HCT116 (cell line): ENCODE data around the gene CRTC1. TPM values are rescaled to one million over a fixed set of nuclear protein-coding genes. Genes with fewer than 3 reads are reported as not detected.

Source experiments
- ATAC-seq: fragments of 200-7000 bp; cut with Tn5 transposase; 2 replicates; pipeline ENCODE4 v1.9.1; 2020; ENCODE audit warnings: mild to moderate bottlenecking, moderate library complexity
- BruUV-seq: library from RNA; stranded (reverse); fragments of 400-500 nt; replicated peaks from 2 replicates; lab custom pipeline; 2021; lab: Mats Ljungman, UMichigan
- CTCF ChIA-PET: fragments of 300-600 bp; sonication (Branson Sonifier 250); formaldehyde crosslinking; loops from one replicate; lab custom pipeline; 2021; ENCODE audit warnings: antibody characterized with exemption; lab: Charles Lee
- POLR2A ChIA-PET: fragments of 300-600, 350-600 bp; sonication (Branson Sonifier 250); formaldehyde crosslinking; loops from one replicate; lab custom pipeline; 2021; ENCODE audit warnings: antibody characterized with exemption; lab: Charles Lee
- RAD21 ChIA-PET, 2 experiments: fragments of 300-600 bp; sonication (Branson Sonifier 250); formaldehyde crosslinking; loops; one replicate each; lab custom pipeline; 2023; ENCODE audit warnings: low total read pairs in 2 of 2; ENCODE audit not compliant: uncharacterized antibody in 2 of 2, unreplicated experiment in 2 of 2, low non-redundant PET in 1 of 2; lab: Charles Lee
- DNase-seq: peaks from one replicate; pipeline ENCODE4 v3.0.0-alpha.2; 2010; ENCODE audit warnings: low read depth, low spot score
- H2AFZ ChIP-seq: fragments of 200-600 bp; shearing (Covaris generic), sonication (generic); 2 replicates; pipeline ENCODE4 v1.6.1; 2017; ENCODE audit warnings: low read depth, mixed run types, mixed read lengths, antibody characterized with exemption, low read length; ENCODE audit not compliant: poor library complexity, severe bottlenecking
- H3K27ac ChIP-seq: 2 replicates; pipeline ENCODE4 v1.5.1; 2012; ENCODE audit warnings: low read depth, low read length
- H3K27me3 ChIP-seq: fragments of 200-600 bp; sonication (generic); 2 replicates; pipeline ENCODE4 v1.6.1; 2016; ENCODE audit warnings: mixed run types, low read length, mixed read lengths; ENCODE audit not compliant: insufficient read depth
- H3K36me3 ChIP-seq, 2 experiments: fragments of 200-500 bp in 1 of 2; fragments of 200-600 bp in 1 of 2; sonication (Bioruptor generic) in 1 of 2; sonication (generic) in 1 of 2; 2 replicates each; pipeline versions ENCODE4 v1.5.1 to v1.6.1; 2014 to 2016; ENCODE audit warnings: low read length in 2 of 2, inconsistent platforms in 1 of 2, mixed read lengths in 1 of 2, mixed run types in 1 of 2; ENCODE audit not compliant: insufficient read depth in 2 of 2, control insufficient read depth in 1 of 2
- H3K4me1 ChIP-seq, 2 experiments: fragments of 200-600 bp in 1 of 2; sonication (generic) in 1 of 2; 2 replicates each; pipeline versions ENCODE4 v1.5.1 to v1.6.1; 2012 to 2017; ENCODE audit warnings: low read length in 2 of 2, inconsistent platforms in 1 of 2, mild to moderate bottlenecking in 1 of 2, mixed read lengths in 1 of 2, mixed run types in 1 of 2, moderate library complexity in 1 of 2; ENCODE audit not compliant: insufficient read depth in 2 of 2, control insufficient read depth in 1 of 2
- H3K4me2 ChIP-seq: fragments of 200-600 bp; sonication (generic); 2 replicates; pipeline ENCODE4 v1.6.1; 2017; ENCODE audit warnings: mixed run types, low read length, mixed read lengths
- H3K4me3 ChIP-seq, 2 experiments: fragments of 200-600 bp in 1 of 2; sonication (generic) in 1 of 2; replicated peaks in 1 of 2; 2 replicates each; pipeline ENCODE4 v1.5.1; 2011 to 2016; ENCODE audit warnings: low read length in 2 of 2, control low read depth in 1 of 2, low read depth in 1 of 2, mild to moderate bottlenecking in 1 of 2, mixed read lengths in 1 of 2, mixed run types in 1 of 2
- H3K79me2 ChIP-seq: fragments of 200-600 bp; sonication (generic); 2 replicates; pipeline ENCODE4 v1.6.1; 2017; ENCODE audit warnings: mild to moderate bottlenecking, mixed run types, low read length, moderate library complexity, mixed read lengths; ENCODE audit not compliant: insufficient read depth
- H3K9ac ChIP-seq: fragments of 200-600 bp; sonication (generic); 2 replicates; pipeline ENCODE4 v1.6.1; 2016; ENCODE audit warnings: low read length, mixed read lengths
- H3K9me2 ChIP-seq: fragments of 200-600 bp; sonication (generic), shearing (Covaris generic); 2 replicates; pipeline ENCODE4 v1.6.1; 2017; ENCODE audit warnings: mixed run types, mild to moderate bottlenecking, moderate library complexity; ENCODE audit not compliant: insufficient read depth
- H3K9me3 ChIP-seq, 2 experiments: fragments of 200-500 bp in 1 of 2; fragments of 200-600 bp in 1 of 2; sonication (Bioruptor generic) in 1 of 2; sonication (generic) in 1 of 2; 2 replicates each; pipeline ENCODE4 v1.6.1; 2014 to 2017; ENCODE audit warnings: low read length in 2 of 2, mixed read lengths in 2 of 2, inconsistent platforms in 1 of 2, low read depth in 1 of 2, mild to moderate bottlenecking in 1 of 2, mixed run types in 1 of 2, moderate library complexity in 1 of 2; ENCODE audit not compliant: control insufficient read depth in 1 of 2, insufficient read depth in 1 of 2
- H4K20me1 ChIP-seq: fragments of 200-600 bp; sonication (generic), shearing (Covaris generic); 2 replicates; pipeline ENCODE4 v1.6.1; 2017; ENCODE audit warnings: mixed run types, mild to moderate bottlenecking, moderate library complexity; ENCODE audit not compliant: insufficient read depth
- ATF3 ChIP-seq: IDR thresholded peaks from 2 replicates; pipeline ENCODE4 v1.6.1; 2012
- ELF1 ChIP-seq: IDR thresholded peaks from 2 replicates; pipeline ENCODE4 v1.6.1; 2012; ENCODE audit warnings: low read depth, borderline replicate concordance
- EZH2 ChIP-seq: fragments of 200-600 bp; sonication (generic); IDR thresholded peaks from 2 replicates; pipeline ENCODE4 v1.6.1; 2017; ENCODE audit warnings: antibody characterized with exemption, mixed run types
- JUND ChIP-seq: IDR thresholded peaks from 2 replicates; pipeline ENCODE4 v1.6.1; 2012
- MAX ChIP-seq: IDR thresholded peaks from 2 replicates; pipeline ENCODE4 v1.6.1; 2012
- POLR2A ChIP-seq: IDR thresholded peaks from 2 replicates; pipeline ENCODE4 v1.7.0; 2011; ENCODE audit warnings: borderline replicate concordance; ENCODE audit not compliant: insufficient read depth, insufficient read length; ENCODE audit errors: extremely low read depth
- POLR2AphosphoS5 ChIP-seq: IDR thresholded peaks from 2 replicates; pipeline ENCODE4 v1.6.1; 2011; ENCODE audit warnings: mild to moderate bottlenecking, low read depth, low read length, moderate library complexity
- REST ChIP-seq: IDR thresholded peaks from 2 replicates; pipeline ENCODE4 v1.6.1; 2012; ENCODE audit warnings: low read depth
- YY1 ChIP-seq: IDR thresholded peaks from 2 replicates; pipeline ENCODE4 v1.6.1; 2011; ENCODE audit warnings: low read length, low read depth, moderate library complexity, mild to moderate bottlenecking; ENCODE audit not compliant: insufficient replicate concordance; ENCODE audit errors: extremely low read depth
- ZFX ChIP-seq: fragments of 450-650 bp; IDR thresholded peaks from 2 replicates; pipeline ENCODE4 v1.6.1; 2017
- intact Hi-C: fragments of 100-400 bp; cut with micrococcal nuclease; formaldehyde crosslinking; loops from 2 replicates; pipeline ENCODE4 v1.10.0; 2022
- total RNA-seq: library from RNA; stranded (reverse); gene quantifications from one replicate; pipeline ENCODE4 v1.2.1, GENCODE V29; 2021; ENCODE audit not compliant: unreplicated experiment

Gene CRTC1
- total RNA-seq, 1 experiment from 2014 or later = 14.9 TPM

GRCh38 chr19:18636969-18637629 is 46.4 kb upstream of the CRTC1 start, which contains the start of gene KLHL26:
Gene KLHL26, plus strand, starts transcription at chr19:18637028. Its CDS starts 27 bp downstream, at chr19:18637055.
- TF ChIP-seq EZH2 (no peak), YY1 (peak; percentile 89), POLR2AphosphoS5 (peak; percentile 70)
- Histone ChIP-seq H3K4me1 (peaks cover 9 to 27% of the 10 kb centered on the region in 2 experiments), H3K9me3 (no peaks in the 10 kb centered on the region), H3K4me2 (peak within 1 kb of the TSS; percentile 99), H3K9me2 (no peaks in the 10 kb centered on the region), H3K4me3 (peak within 1 kb of the TSS; percentile 92 to 98), H3K9ac (peak within 1 kb of the TSS; percentile 98), H3K27ac (peak within 1 kb of the TSS; percentile 82), H3K27me3 (no peaks in the 10 kb centered on the region), H3K36me3 (no peaks in the 10 kb centered on the region), H3K79me2 (peaks cover 36% of the 10 kb centered on the region), H4K20me1 (no peaks in the 10 kb centered on the region), H2AFZ (peak within 1 kb of the TSS; percentile 80)
- ChIA-PET RAD21 (no interaction called here), POLR2A (interaction anchor here (1.1 kb wide), 1 partner anchor 47 kb away, joined by 3 read pairs; no protein-coding TSS in a partner anchor), CTCF (no interaction called here)
- BruUV-seq = no TSS peak
- intact Hi-C loops = loop anchor here (2.0 to 5.0 kb wide), 2 partner anchors 45 to 114 kb away; partner anchors contain the start of gene ELL
- ATAC-seq (no peak), DNase-seq (no peak)

GRCh38 chr19:18637673-18638630 is 45.5 kb upstream of the CRTC1 start:
- no peaks in the 10 kb centered on the region for H3K27me3 ChIP-seq
- H3K9me2 ChIP-seq = no peaks in the 10 kb centered on the region
- intact Hi-C loops = loop anchor here (2.0 to 5.0 kb wide), 2 partner anchors 46 to 115 kb away; partner anchors contain the start of gene ELL
- DNase-seq = peak; percentile 32
- BruUV-seq = TSS peak; percentile 42
- H3K4me2 ChIP-seq = peak overlapping the region; percentile 99
- peaks cover 36% of the 10 kb centered on the region for H3K79me2 ChIP-seq
- CTCF ChIA-PET = no interaction called here
- H2AFZ ChIP-seq = no peak overlapping the region
- H3K9me3 ChIP-seq = no peaks in the 10 kb centered on the region
- H3K9ac ChIP-seq = peak overlapping the region; percentile 98
- peak overlapping the region; percentile 92 to 98 for H3K4me3 ChIP-seq
- ATAC-seq = 0 out of 2 replicates have a peak, but pooled peaks have one; percentile 21
- RAD21 ChIA-PET = interaction anchor here in 1 of 2 experiments (0.6 kb wide), 1 partner anchor 329 kb away, joined by 4 read pairs; no protein-coding TSS in a partner anchor
- POLR2A ChIA-PET = interaction anchor here (1.1 kb wide), 1 partner anchor 48 kb away, joined by 3 read pairs; no protein-coding TSS in a partner anchor
- no peaks in the 10 kb centered on the region for H3K36me3 ChIP-seq
- H3K27ac ChIP-seq = peak overlapping the region; percentile 82
- H3K4me1 ChIP-seq = peaks cover 9 to 27% of the 10 kb centered on the region in 2 experiments
- no peaks in the 10 kb centered on the region for H4K20me1 ChIP-seq
- no peak for TF ChIP-seq REST
- no peak for TF ChIP-seq ZFX
- TF ChIP-seq ATF3 = no peak
- TF ChIP-seq ELF1 = no peak
- no peak; the same call in 1 of the 2 replicates for TF ChIP-seq MAX
- TF ChIP-seq JUND = no peak
- TF ChIP-seq POLR2A = no peak
